RWPE1 (cell line): ENCODE measurements around the gene ACTG1.

ENCODE experiments used
- CTCF ChIA-PET: fragments of 350-600 bp; sonication (Branson Sonifier 250); formaldehyde crosslinking; extraction: SDS; loops from one replicate; lab custom pipeline; 2021; lab: Yijun Ruan, JAX
- POLR2A ChIA-PET: fragments of 400-600 bp; formaldehyde crosslinking; extraction: SDS; loops from one replicate; lab custom pipeline; 2020; ENCODE audit warnings: antibody characterized with exemption; ENCODE audit not compliant: low non-redundant PET; lab: Yijun Ruan, JAX
- DNase-seq: peaks from one replicate; pipeline ENCODE4 v3.0.0; 2012; ENCODE audit warnings: low spot score
- H3K27ac ChIP-seq: fragments of 450-650 bp; 2 replicates; pipeline ENCODE4 v1.5.1; 2017
- TF ChIP-seq, protein P1 (sequence below): fragments of 450-650 bp; conservative IDR thresholded peaks from 2 replicates; pipeline ENCODE4 v1.5.1; 2017; ENCODE audit warnings: low read depth, mild to moderate bottlenecking

Gene ACTG1

DNA sequence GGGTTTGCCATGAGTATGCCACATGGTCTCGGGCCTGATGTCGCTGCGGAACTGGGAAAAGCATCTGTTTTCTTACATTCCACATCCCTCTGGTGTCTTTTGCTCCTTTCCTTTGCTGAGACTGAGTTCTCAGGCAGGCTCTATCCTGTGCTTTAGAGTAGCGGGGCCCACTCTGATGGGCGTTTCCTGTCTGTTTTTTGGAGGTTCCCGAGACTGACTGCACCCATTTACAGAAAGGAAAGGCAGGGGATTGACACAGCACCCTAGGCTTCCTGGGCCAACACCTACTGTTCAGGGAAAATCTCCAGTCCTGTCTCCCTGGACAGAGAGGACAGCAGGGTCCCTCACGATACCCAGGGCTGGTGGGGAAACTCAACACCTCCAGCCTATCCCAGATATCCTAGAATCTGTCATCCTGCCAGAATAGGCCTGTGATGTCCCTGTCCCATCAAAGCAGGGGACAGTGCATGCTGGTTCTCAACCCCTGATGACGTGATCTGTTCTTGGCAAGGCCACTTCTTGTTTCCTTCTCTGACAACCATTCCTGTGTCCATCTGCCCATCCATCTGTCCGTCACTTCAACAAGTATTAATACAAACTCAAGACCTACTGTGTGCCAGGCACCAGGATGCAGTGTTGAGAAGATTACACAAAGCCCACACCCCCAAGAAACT lies 42.2 kb downstream of the ACTG1 start:
- no peak for DNase-seq
- ChIA-PET CTCF (no interaction called here), POLR2A (no interaction called here)
- peak overlapping the region; percentile 33; the same call in 1 of the 2 replicates for H3K27ac ChIP-seq
- TF ChIP-seq, protein P1, sequence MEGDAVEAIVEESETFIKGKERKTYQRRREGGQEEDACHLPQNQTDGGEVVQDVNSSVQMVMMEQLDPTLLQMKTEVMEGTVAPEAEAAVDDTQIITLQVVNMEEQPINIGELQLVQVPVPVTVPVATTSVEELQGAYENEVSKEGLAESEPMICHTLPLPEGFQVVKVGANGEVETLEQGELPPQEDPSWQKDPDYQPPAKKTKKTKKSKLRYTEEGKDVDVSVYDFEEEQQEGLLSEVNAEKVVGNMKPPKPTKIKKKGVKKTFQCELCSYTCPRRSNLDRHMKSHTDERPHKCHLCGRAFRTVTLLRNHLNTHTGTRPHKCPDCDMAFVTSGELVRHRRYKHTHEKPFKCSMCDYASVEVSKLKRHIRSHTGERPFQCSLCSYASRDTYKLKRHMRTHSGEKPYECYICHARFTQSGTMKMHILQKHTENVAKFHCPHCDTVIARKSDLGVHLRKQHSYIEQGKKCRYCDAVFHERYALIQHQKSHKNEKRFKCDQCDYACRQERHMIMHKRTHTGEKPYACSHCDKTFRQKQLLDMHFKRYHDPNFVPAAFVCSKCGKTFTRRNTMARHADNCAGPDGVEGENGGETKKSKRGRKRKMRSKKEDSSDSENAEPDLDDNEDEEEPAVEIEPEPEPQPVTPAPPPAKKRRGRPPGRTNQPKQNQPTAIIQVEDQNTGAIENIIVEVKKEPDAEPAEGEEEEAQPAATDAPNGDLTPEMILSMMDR, result no peak

DNA sequence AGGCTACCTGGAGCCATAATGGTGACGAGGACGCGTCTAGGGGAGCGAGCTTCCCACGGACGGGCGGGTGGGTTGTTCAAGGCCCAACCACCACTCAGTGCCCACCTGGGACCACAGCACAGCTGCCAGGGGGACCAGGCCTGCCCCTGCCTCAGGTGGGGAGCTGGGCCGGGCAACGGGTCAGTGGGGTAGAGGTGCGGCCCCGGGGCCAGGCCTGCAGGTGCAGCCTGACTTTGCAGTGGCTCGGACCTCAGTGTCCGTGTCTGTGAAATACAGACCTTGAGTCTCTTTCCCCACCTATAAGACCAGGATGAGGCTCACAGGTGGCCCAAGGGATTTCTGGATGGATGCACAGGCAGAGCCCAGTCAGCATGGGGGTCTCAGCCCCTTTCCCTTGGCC lies 43.3 kb downstream of the ACTG1 start:
- ChIA-PET POLR2A (no interaction called here), CTCF (no interaction called here)
- H3K27ac ChIP-seq, result no peak overlapping the region
- TF ChIP-seq, protein P1, result no peak
- no peak for DNase-seq

DNA sequence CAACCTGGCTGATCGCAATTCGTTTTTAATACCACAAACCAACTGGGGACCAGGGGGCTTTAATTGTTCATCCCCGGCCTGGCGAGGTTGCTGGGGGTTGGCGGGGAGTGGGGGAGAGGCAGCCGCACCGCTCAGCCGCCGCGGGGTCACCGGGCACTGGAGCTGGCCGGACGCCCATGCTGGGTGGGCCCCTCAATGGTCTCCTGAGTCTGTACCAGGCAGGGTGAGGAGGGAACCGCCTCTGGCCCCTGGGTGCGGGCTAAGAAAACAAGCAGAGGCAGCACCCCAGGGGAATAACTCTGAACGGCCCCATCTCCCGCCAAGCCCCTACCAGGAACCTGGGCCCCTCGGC lies 43.9 kb downstream of the ACTG1 start:
- no peak for DNase-seq
- ChIA-PET POLR2A (no interaction called here), CTCF (no interaction called here)
- H3K27ac ChIP-seq, result no peak overlapping the region
- TF ChIP-seq, protein P1, result no peak

DNA sequence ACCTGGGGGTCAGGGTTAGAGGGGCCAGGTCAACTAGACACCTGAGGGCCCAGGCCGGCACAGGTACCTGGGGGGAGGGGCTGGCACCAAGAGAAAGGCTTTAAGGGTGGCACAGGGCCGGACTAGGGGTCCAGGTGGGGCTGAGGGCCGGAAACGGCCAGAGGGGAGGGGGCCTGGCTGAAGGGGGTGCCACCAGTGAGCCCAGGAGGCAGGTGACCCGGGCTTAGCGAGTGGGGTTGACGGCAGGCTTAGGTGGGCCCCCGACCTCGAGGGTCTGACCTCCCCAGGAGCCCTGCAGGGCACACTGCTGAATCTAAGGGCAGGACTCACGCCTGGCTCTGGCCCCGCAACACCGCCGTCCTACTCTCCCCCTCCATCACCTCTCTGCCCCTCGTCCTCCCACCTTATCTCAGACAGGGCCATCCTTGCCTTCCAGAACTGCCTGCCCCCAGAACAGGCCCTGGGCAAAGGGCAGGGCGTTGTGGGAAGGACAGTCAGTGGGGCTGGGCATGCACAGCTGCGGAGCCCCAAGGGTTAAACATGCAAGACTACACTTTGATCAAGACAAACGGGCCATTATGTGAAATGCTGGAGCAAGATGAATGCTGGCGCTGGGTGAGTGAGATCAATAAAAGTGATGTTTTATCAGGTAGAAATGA lies 44.4 kb downstream of the ACTG1 start:
- no peak overlapping the region for H3K27ac ChIP-seq
- ChIA-PET POLR2A (no interaction called here), CTCF (no interaction called here)
- TF ChIP-seq, protein P1, result no peak
- no peak for DNase-seq

DNA sequence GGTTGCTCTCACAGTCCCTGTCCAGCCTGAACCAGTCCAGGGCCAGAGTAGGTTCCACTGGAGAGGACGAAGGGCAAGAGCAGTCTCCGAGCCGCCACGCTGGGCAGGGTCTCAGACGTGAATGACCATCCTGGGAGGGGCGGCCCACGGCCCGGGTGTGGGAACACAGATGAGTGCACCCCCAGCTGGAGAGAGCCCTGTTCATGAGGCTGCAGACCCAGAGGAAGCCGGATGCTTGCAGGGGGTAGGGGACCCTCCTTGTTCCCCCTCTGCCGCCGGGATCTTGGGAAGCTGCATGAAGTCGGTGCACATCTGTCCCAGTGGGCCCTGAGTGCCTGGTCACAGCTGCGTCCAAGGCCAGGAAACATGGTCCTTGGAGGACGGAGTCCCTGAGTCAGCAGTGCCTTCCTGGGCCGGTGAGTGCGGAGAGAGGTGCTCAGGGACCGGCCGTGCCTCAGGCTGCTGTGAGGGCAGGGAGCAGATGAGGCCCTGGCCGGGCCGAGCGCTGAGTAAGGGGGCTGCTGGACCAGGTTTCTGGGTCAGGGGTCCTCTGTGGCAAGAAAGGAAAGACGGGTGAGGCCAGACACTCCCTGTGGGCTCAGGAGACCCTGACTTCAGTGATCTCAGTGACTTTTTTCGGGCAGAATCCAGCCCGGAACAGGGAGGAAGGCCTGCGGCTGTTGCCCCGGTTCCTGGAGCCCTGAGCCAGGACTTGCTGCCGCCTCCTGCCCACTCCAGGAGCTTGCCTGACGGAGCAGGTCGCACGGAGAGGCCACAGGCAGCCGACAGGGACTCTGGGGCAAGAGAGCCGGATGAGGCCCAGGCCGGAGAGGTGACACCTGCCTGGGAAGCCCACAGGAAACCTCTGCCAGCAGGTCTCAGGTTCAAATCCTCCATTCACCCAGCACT lies 45.8 kb downstream of the ACTG1 start:
- TF ChIP-seq, protein P1, result no peak
- no peak overlapping the region for H3K27ac ChIP-seq
- no peak for DNase-seq
- ChIA-PET POLR2A (interaction anchor here (0.6 kb wide), 1 partner anchor 70 kb away, joined by 3 read pairs; no protein-coding TSS in a partner anchor), CTCF (interaction anchor here (0.6 to 1.5 kb wide), 2 partner anchors 27 to 532 kb away, joined by 3 to 5 read pairs; no protein-coding TSS in a partner anchor)

DNA sequence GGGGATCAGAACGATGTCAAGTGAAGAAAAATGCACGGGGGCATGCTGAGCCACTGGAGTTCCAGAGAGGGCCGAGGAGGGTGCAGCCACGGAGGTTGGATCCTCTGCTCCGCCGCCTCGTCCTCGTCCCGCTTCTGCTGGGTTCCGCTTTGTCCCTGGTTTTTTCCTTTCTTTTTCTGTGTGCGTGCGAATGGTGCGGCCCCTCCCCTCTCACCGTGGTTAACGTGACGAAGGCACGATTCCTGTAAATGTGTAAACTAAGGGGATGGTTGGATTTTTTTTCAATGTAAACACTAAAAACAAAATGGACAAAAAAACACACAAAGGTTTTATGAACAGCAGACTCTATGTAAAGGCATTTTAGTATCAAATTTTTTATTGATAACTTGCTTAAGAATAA lies 46.7 kb downstream of the ACTG1 start:
- CTCF ChIA-PET, result no interaction called here
- POLR2A ChIA-PET, result no interaction called here
- no peak overlapping the region for H3K27ac ChIP-seq
- TF ChIP-seq, protein P1, result no peak
- DNase-seq, result no peak
